ENCODE measurements around the gene SCMH1. TPM values are rescaled to one million over a fixed set of nuclear protein-coding genes. Genes with fewer than 3 reads are reported as not detected.

SCMH1 gene
- total RNA-seq, 1 donor from 2014 or later: 18.4 TPM

- peak overlapping the region; percentile 51 for H3K4me2 ChIP-seq (ENCODE audit: low read length)
- peaks cover 48% of the 10 kb centered on the region for H3K4me1 ChIP-seq (ENCODE audit: insufficient read depth, low read length)
- H3K36me3 ChIP-seq (ENCODE audit: insufficient read depth, low read length): peaks cover 50% of the 10 kb centered on the region
- no peak for TF ChIP-seq CTCF (IDR thresholded peaks at IDR 0.05; ENCODE audit: insufficient read depth, low read depth, low read length)
- no peak for TF ChIP-seq EZH2 (IDR thresholded peaks at IDR 0.05; ENCODE audit: insufficient read depth, low read length)
- DNase-seq (ENCODE audit: low read depth) (peak; percentile 52), FAIRE-seq (no peak)
- no peaks in the 10 kb centered on the region for H3K9me3 ChIP-seq (ENCODE audit: insufficient read depth, low read depth, low read length)
- H3K9ac ChIP-seq (ENCODE audit: low read length): peak overlapping the region; percentile 15
- no peaks in the 10 kb centered on the region for H3K27me3 Mint-ChIP-seq (ENCODE audit: low read depth, unreplicated experiment)
- peak overlapping the region; percentile 58 for H3K4me3 Mint-ChIP-seq (ENCODE audit: unreplicated experiment)
- peak overlapping the region; percentile 11 for H3K27ac Mint-ChIP-seq (ENCODE audit: unreplicated experiment)
- no peaks in the 10 kb centered on the region for H3K9me3 Mint-ChIP-seq (ENCODE audit: unreplicated experiment)
- H3K27ac ChIP-seq (ENCODE audit: low read depth, low read length): peak overlapping the region; percentile 35
- no peak overlapping the region for H3K4me3 ChIP-seq (ENCODE audit: insufficient read depth, low read depth, low read length)
- H3K36me3 Mint-ChIP-seq (ENCODE audit: low read depth, unreplicated experiment): peaks cover 35% of the 10 kb centered on the region
- no peaks in the 10 kb centered on the region for H3K27me3 ChIP-seq (ENCODE audit: insufficient read depth, low read length)
- peaks cover 84% of the 10 kb centered on the region for H4K20me1 ChIP-seq (ENCODE audit: insufficient read depth, low read length)
- peaks cover 80% of the 10 kb centered on the region for H3K79me2 ChIP-seq (ENCODE audit: insufficient read depth, low read length)
- H2AFZ ChIP-seq (ENCODE audit: low read depth, low read length): no peak overlapping the region
- peaks cover 48% of the 10 kb centered on the region for H3K4me1 Mint-ChIP-seq (ENCODE audit: low read depth, unreplicated experiment)
These were observed 258.0 kb downstream of the SCMH1 start for GRCh38 chr1:40984066-40984465.

DNA sequence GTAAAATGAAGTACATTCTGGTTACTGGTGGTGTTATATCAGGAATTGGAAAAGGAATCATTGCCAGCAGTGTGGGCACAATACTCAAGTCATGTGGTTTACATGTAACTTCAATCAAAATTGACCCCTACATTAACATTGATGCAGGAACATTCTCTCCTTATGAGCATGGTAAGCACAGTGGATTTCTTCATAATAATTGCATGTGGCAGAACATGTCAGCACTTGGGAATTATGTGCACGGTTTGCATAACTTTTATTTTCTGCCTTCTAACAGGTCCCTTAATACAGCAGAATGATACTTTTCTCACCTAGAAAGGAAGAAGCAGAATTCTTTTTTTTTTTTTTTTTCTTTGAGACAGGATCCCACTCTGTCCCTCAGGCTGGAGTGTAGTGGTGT lies 258.8 kb downstream of the SCMH1 start:
- Mint-ChIP-seq H3K9me3 (ENCODE audit: unreplicated experiment) (no peaks in the 10 kb centered on the region), H3K27me3 (ENCODE audit: low read depth, unreplicated experiment) (no peaks in the 10 kb centered on the region), H3K36me3 (ENCODE audit: low read depth, unreplicated experiment) (peaks cover 28% of the 10 kb centered on the region), H3K4me3 (ENCODE audit: unreplicated experiment) (peak overlapping the region; percentile 37), H3K27ac (ENCODE audit: unreplicated experiment) (no peak overlapping the region), H3K4me1 (ENCODE audit: low read depth, unreplicated experiment) (peaks cover 48% of the 10 kb centered on the region)
- no peaks in the 10 kb centered on the region for H3K9me3 ChIP-seq (ENCODE audit: insufficient read depth, low read depth, low read length)
- FAIRE-seq (no peak), DNase-seq (ENCODE audit: low read depth) (no peak)
- peak overlapping the region; percentile 15 for H3K9ac ChIP-seq (ENCODE audit: low read length)
- H3K36me3 ChIP-seq (ENCODE audit: insufficient read depth, low read length): peaks cover 42% of the 10 kb centered on the region
- H3K27me3 ChIP-seq (ENCODE audit: insufficient read depth, low read length): no peaks in the 10 kb centered on the region
- peak overlapping the region; percentile 51 for H3K4me2 ChIP-seq (ENCODE audit: low read length)
- no peak overlapping the region for H2AFZ ChIP-seq (ENCODE audit: low read depth, low read length)
- H4K20me1 ChIP-seq (ENCODE audit: insufficient read depth, low read length): peaks cover 77% of the 10 kb centered on the region
- TF ChIP-seq EZH2 (IDR thresholded peaks at IDR 0.05; ENCODE audit: insufficient read depth, low read length): no peak
- TF ChIP-seq CTCF (IDR thresholded peaks at IDR 0.05; ENCODE audit: insufficient read depth, low read depth, low read length): no peak
- H3K27ac ChIP-seq (ENCODE audit: low read depth, low read length): peak overlapping the region; percentile 35
- H3K4me1 ChIP-seq (ENCODE audit: insufficient read depth, low read length): peaks cover 49% of the 10 kb centered on the region
- no peak overlapping the region for H3K4me3 ChIP-seq (ENCODE audit: insufficient read depth, low read depth, low read length)
- peaks cover 77% of the 10 kb centered on the region for H3K79me2 ChIP-seq (ENCODE audit: insufficient read depth, low read length)

- peak overlapping the region; percentile 93 for H3K4me3 Mint-ChIP-seq (ENCODE audit: unreplicated experiment)
- H3K27ac Mint-ChIP-seq (ENCODE audit: unreplicated experiment): no peak overlapping the region
- no peaks in the 10 kb centered on the region for H3K9me3 Mint-ChIP-seq (ENCODE audit: unreplicated experiment)
- Histone ChIP-seq H4K20me1 (ENCODE audit: insufficient read depth, low read length) (peaks cover 72% of the 10 kb centered on the region), H3K9ac (ENCODE audit: low read length) (no peak overlapping the region), H3K4me2 (ENCODE audit: low read length) (peak overlapping the region; percentile 21), H3K27me3 (ENCODE audit: insufficient read depth, low read length) (no peaks in the 10 kb centered on the region), H2AFZ (ENCODE audit: low read depth, low read length) (no peak overlapping the region), H3K27ac (ENCODE audit: low read depth, low read length) (no peak overlapping the region), H3K36me3 (ENCODE audit: insufficient read depth, low read length) (peaks cover 37% of the 10 kb centered on the region), H3K79me2 (ENCODE audit: insufficient read depth, low read length) (peaks cover 77% of the 10 kb centered on the region), H3K4me1 (ENCODE audit: insufficient read depth, low read length) (peaks cover 49% of the 10 kb centered on the region), H3K4me3 (ENCODE audit: insufficient read depth, low read depth, low read length) (no peak overlapping the region), H3K9me3 (ENCODE audit: insufficient read depth, low read depth, low read length) (no peaks in the 10 kb centered on the region)
- no peaks in the 10 kb centered on the region for H3K27me3 Mint-ChIP-seq (ENCODE audit: low read depth, unreplicated experiment)
- FAIRE-seq (no peak), DNase-seq (ENCODE audit: low read depth) (peak; percentile 46)
- H3K4me1 Mint-ChIP-seq (ENCODE audit: low read depth, unreplicated experiment): peaks cover 48% of the 10 kb centered on the region
- peaks cover 24% of the 10 kb centered on the region for H3K36me3 Mint-ChIP-seq (ENCODE audit: low read depth, unreplicated experiment)
- TF ChIP-seq CTCF (IDR thresholded peaks at IDR 0.05; ENCODE audit: insufficient read depth, low read depth, low read length): no peak
- TF ChIP-seq EZH2 (IDR thresholded peaks at IDR 0.05; ENCODE audit: insufficient read depth, low read length): no peak
These were observed 259.4 kb downstream of the SCMH1 start for GRCh38 chr1:40982721-40983120.
